Pancreas (tissue), 10 donors: ENCODE data around the gene ANKRD13C. TPM values are rescaled to one million over a fixed set of nuclear protein-coding genes. Genes with fewer than 3 reads are reported as not detected.

Experiments
- ATAC-seq, 4 donors: fragments of 200-7000 bp; cut with Tn5 transposase; one replicate each; pipeline versions ENCODE4 v1.8.0 to v1.9.1; 2020; ENCODE audit warnings: mild to moderate bottlenecking in 4 of 4, moderate library complexity in 4 of 4
- DNase-seq, 6 donors: peaks; one replicate each; pipeline ENCODE4 v3.0.0-alpha.2; 2020
- FAIRE-seq: peaks from 2 replicates; lab custom pipeline; 2012; peaks lifted over from hg19 to GRCh38; lab: Jason Lieb, UNC
- H3K27ac ChIP-seq, 4 donors: fragments of 200-600 bp; sonication (generic); 1 replicate in 3 of 4; 2 replicates in 1 of 4; pipeline versions ENCODE4 v1.5.0 to v1.8.0; 2020
- H3K27me3 ChIP-seq, 4 donors: fragments of 200-600 bp; one replicate each; pipeline ENCODE4 v1.8.0; 2021
- H3K36me3 ChIP-seq, 3 donors: fragments of 200-600 bp; sonication (generic) in 1 of 3; one replicate each; pipeline versions ENCODE4 v1.5.0 to v1.8.0; 2020 to 2021
- H3K4me1 ChIP-seq, 3 donors: fragments of 200-600 bp; one replicate each; pipeline ENCODE4 v1.8.0; 2021
- H3K4me3 ChIP-seq, 4 donors: fragments of 200-600 bp; sonication (generic) in 2 of 4; one replicate each; pipeline versions ENCODE4 v1.5.0 to v1.8.0; 2020 to 2021
- H3K9me3 ChIP-seq, 4 donors: fragments of 200-600 bp; one replicate each; pipeline ENCODE4 v1.8.0; 2021
- CTCF ChIP-seq, 4 donors: fragments of 200-600 bp; sonication (generic) in 3 of 4; IDR thresholded peaks; one replicate each; pipeline versions ENCODE4 v1.5.0 to v1.8.0; 2021; ENCODE audit warnings: antibody characterized with exemption in 4 of 4
- WGBS, 2 donors: extraction: QIAGEN DNeasy Blood & Tissue Kit; methylation state at CpG; one replicate each; pipeline ENCODE4 v1.1.7; 2013; 5-methylcytosine and 5-hydroxymethylcytosine counted together
- intact Hi-C, 3 donors: fragments of 100-400 bp; cut with DNase I; formaldehyde crosslinking; loops; one replicate each; pipeline versions ENCODE4 v1.11.1 to v1.14.2; 2022
- polyA plus RNA-seq, 2 donors: library from polyadenylated mRNA; stranded (reverse); fragments of 200-250 nt; gene quantifications; one replicate each; pipeline ENCODE4 v1.2.3, GENCODE V29; 2013
- total RNA-seq, 6 donors: library from RNA; stranded (reverse); fragmentation: NEBNext Ultra II Directional in 4 of 6; extraction: Animal tissue kit (Norgen Biotek cat#: 25700) in 4 of 6; gene quantifications; one replicate each; pipeline versions ENCODE4 v1.2.1 to v1.2.4, GENCODE V29; 2021 to 2023
- donor health status: healthy with polysubstance abuse.
- donor health status: DM: no; HTN: no; CAD: no; lungs with moderate emphysema.
- donor health status: DM: no; HTN: no; CAD: no.
- donor health status: control.
- donor health status: control.
- donor health status: Bipolar disorder and iron deficiency.
- donor health status: DM: yes; HTN: yes; CAD: no.
- donor health status: DM: no; HTN: no; CAD: no.
- donor health status: DM: no; HTN: no; CAD: no.
- donor health status: DM: yes; HTN: yes; CAD: no.

ANKRD13C gene
- total and polyA plus RNA-seq, 8 donors, result 4.6 to 13.0 (median 8.1) TPM

GRCh38 chr1:70318191-70318590 is 36.3 kb downstream of the ANKRD13C start:
- ATAC-seq (no peak), FAIRE-seq (no peak), DNase-seq (no peak)
- Histone ChIP-seq H3K4me1 (peaks cover 0 to 8% (median 4%) of the 10 kb centered on the region in 3 donors), H3K4me3 (no peak overlapping the region), H3K9me3 (no peaks in the 10 kb centered on the region), H3K36me3 (peaks cover 0 to 5% (median 0%) of the 10 kb centered on the region in 3 donors), H3K27ac (no peak overlapping the region), H3K27me3 (no peaks in the 10 kb centered on the region)
- intact Hi-C loops, result no loop called here
- 27 to 40% methylated on average over 1 of the region's 1 CpG for WGBS, 2 donors
- TF ChIP-seq CTCF (IDR thresholded peaks at IDR 0.05), result no peak

- no peak for ATAC-seq
- no peak overlapping the region for H3K27ac ChIP-seq
- peak; percentile 17 for FAIRE-seq
- no peaks in the 10 kb centered on the region for H3K9me3 ChIP-seq
- peaks cover 0 to 5% (median 0%) of the 10 kb centered on the region in 3 donors for H3K36me3 ChIP-seq
- intact Hi-C loops, result no loop called here
- H3K27me3 ChIP-seq, result no peaks in the 10 kb centered on the region
- no peak overlapping the region for H3K4me3 ChIP-seq
- DNase-seq, result no peak
- WGBS, 2 donors, result 91 to 92% methylated on average over 3 of the region's 3 CpGs
- TF ChIP-seq CTCF (IDR thresholded peaks at IDR 0.05), result no peak
- H3K4me1 ChIP-seq, result peaks cover 0 to 8% (median 4%) of the 10 kb centered on the region in 3 donors
These were observed 37.4 kb downstream of the ANKRD13C start for GRCh38 chr1:70317087-70317486.

- H3K4me1 ChIP-seq, result peaks cover 6 to 9% (median 8%) of the 10 kb centered on the region in 3 donors
- no peaks in the 10 kb centered on the region for H3K9me3 ChIP-seq
- no peak overlapping the region for H3K27ac ChIP-seq
- DNase-seq (no peak), ATAC-seq (no peak), FAIRE-seq (no peak)
- no peak for TF ChIP-seq CTCF (IDR thresholded peaks at IDR 0.05)
- intact Hi-C loops, result no loop called here
- H3K27me3 ChIP-seq, result no peaks in the 10 kb centered on the region
- 55 to 73% methylated on average over 1 of the region's 1 CpG for WGBS, 2 donors
- H3K4me3 ChIP-seq, result no peak overlapping the region
- H3K36me3 ChIP-seq, result no peaks in the 10 kb centered on the region
These were observed 38.7 kb downstream of the ANKRD13C start for GRCh38 chr1:70315782-70316181.

- intact Hi-C loops, result no loop called here
These were observed 39.7 kb downstream of the ANKRD13C start for GRCh38 chr1:70314706-70315304.

More at GRCh38 chr1:70314706-70315304, 39.7 kb downstream of the ANKRD13C start:
- peaks cover 6 to 9% (median 8%) of the 10 kb centered on the region in 3 donors for H3K4me1 ChIP-seq
- ATAC-seq (no peak), DNase-seq (no peak), FAIRE-seq (no peak)
- no peak overlapping the region for H3K4me3 ChIP-seq
- H3K9me3 ChIP-seq, result no peaks in the 10 kb centered on the region
- no peaks in the 10 kb centered on the region for H3K36me3 ChIP-seq
- TF ChIP-seq CTCF (IDR thresholded peaks at IDR 0.05), result no peak
- 85 to 91% methylated on average over 6 of the region's 6 CpGs for WGBS, 2 donors
- no peak overlapping the region for H3K27ac ChIP-seq
- H3K27me3 ChIP-seq, result no peaks in the 10 kb centered on the region
